SU-DHL-6 (cell line): ENCODE measurements around the gene XRCC2.

ENCODE experiments used
- H2AFZ ChIP-seq: fragments of 200-600 bp; sonication (generic); 2 replicates; pipeline ENCODE4 v1.6.1; 2014; ENCODE audit warnings: low read depth, mild to moderate bottlenecking, moderate library complexity, mixed read lengths, antibody characterized with exemption, low read length; ENCODE audit not compliant: severe bottlenecking
- H3F3A ChIP-seq: fragments of 200-600 bp; shearing (Covaris generic); 2 replicates; pipeline ENCODE4 v1.6.0; 2016; ENCODE audit warnings: antibody characterized with exemption, mild to moderate bottlenecking; ENCODE audit not compliant: insufficient read depth
- H3K27ac ChIP-seq: fragments of 200-600 bp; sonication (generic); 2 replicates; pipeline ENCODE4 v1.5.1; 2016; ENCODE audit warnings: low read depth, mild to moderate bottlenecking, low read length, moderate library complexity, mixed read lengths
- H3K27me3 ChIP-seq: fragments of 200-600 bp; sonication (generic), shearing (Covaris generic); 2 replicates; pipeline ENCODE4 v1.6.0; 2014; ENCODE audit warnings: mild to moderate bottlenecking, low read length
- H3K36me3 ChIP-seq: fragments of 200-600 bp; sonication (generic); 2 replicates; pipeline ENCODE4 v1.6.1; 2014; ENCODE audit warnings: mild to moderate bottlenecking, low read length, mixed read lengths
- H3K4me2 ChIP-seq: fragments of 300-600, 200-600 bp; shearing (Covaris generic), sonication (generic); 2 replicates; pipeline ENCODE4 v1.6.0; 2014; ENCODE audit warnings: low read length, low read depth, mild to moderate bottlenecking; ENCODE audit not compliant: poor library complexity, severe bottlenecking
- H3K4me3 ChIP-seq: fragments of 200-600 bp; sonication (generic); 2 replicates; pipeline ENCODE4 v1.5.1; 2014; ENCODE audit warnings: antibody characterized with exemption, low read length, mild to moderate bottlenecking, mixed read lengths; ENCODE audit not compliant: insufficient read depth, poor library complexity, severe bottlenecking
- H3K79me2 ChIP-seq: fragments of 200-600 bp; sonication (generic); 2 replicates; pipeline ENCODE4 v1.6.1; 2014; ENCODE audit warnings: mild to moderate bottlenecking, low read length, moderate library complexity; ENCODE audit not compliant: insufficient read depth
- H3K9ac ChIP-seq: fragments of 200-600 bp; sonication (generic); 2 replicates; pipeline ENCODE4 v1.7.0; 2014; ENCODE audit warnings: mild to moderate bottlenecking, low read length
- H3K9me2 ChIP-seq: fragments of 200-600 bp; sonication (generic); replicated peaks from 2 replicates; pipeline ENCODE4 v1.6.1; 2014; ENCODE audit warnings: low read length; ENCODE audit not compliant: insufficient read depth
- H3K9me3 ChIP-seq: fragments of 200-600 bp; sonication (generic); 2 replicates; pipeline ENCODE4 v1.6.1; 2014; ENCODE audit warnings: low read length, mixed read lengths; ENCODE audit not compliant: insufficient read depth
- H4K20me1 ChIP-seq: fragments of 200-600 bp; sonication (generic); 2 replicates; pipeline ENCODE4 v1.6.1; 2014; ENCODE audit warnings: low read depth, mild to moderate bottlenecking, antibody characterized with exemption, low read length, moderate library complexity, mixed read lengths
- CTCF ChIP-seq: fragments of 200-600 bp; sonication (generic); IDR thresholded peaks from one replicate; pipeline ENCODE4 v1.5.1; 2017; ENCODE audit warnings: antibody characterized with exemption, mild to moderate bottlenecking, low read length, moderate library complexity; ENCODE audit not compliant: insufficient read depth, poor library complexity, severe bottlenecking
- EZH2phosphoT487 ChIP-seq: fragments of 200-600 bp; sonication (generic), shearing (Covaris generic); conservative IDR thresholded peaks from 2 replicates; pipeline ENCODE4 v1.6.1; 2018; ENCODE audit warnings: mild to moderate bottlenecking, antibody characterized with exemption, low read length, moderate library complexity, mixed read lengths

XRCC2 gene

DNA sequence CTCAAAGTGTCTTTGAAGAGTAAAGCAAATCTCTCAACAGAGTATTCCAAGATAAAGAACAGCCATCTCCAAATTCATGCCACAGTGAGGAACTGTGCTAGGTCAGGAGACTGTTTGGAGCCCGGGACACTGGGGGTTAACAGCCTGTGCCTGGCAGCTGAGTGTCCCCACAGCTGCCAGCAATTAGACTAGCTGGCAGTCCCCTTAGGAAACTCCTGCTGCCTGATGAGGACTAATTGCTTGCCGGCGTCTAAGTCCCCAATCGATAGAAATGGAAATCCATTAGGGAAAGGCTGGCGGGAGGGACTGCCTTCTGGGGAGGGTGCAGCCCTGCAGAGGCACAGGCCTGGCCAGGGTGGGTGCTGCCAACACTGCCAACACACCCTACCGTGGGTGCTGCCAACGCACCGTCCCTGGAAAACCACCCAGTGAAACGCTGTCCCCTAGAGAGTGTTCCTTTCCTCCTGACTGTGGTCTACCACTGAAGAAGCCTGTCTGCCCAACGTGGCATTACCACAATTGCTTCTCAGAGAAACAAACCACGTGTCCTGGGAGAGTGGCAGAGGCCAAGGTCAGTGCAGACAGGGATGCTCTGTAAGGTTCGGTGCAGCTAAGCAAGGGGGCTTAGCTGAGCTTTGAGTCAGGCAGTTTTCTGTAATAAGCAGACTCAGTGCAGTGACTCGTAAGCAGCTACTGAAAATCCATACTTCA, 60.8 kb downstream of the XRCC2 start:
- H3K9me2 ChIP-seq, result no peaks in the 10 kb centered on the region
- no peak overlapping the region for H3K4me2 ChIP-seq
- no peaks in the 10 kb centered on the region for H4K20me1 ChIP-seq
- no peak overlapping the region for H3K27ac ChIP-seq
- no peaks in the 10 kb centered on the region for H3K36me3 ChIP-seq
- no peaks in the 10 kb centered on the region for H3K27me3 ChIP-seq
- no peak overlapping the region for H3K4me3 ChIP-seq
- no peaks in the 10 kb centered on the region for H3F3A ChIP-seq
- no peaks in the 10 kb centered on the region for H3K79me2 ChIP-seq
- no peak overlapping the region for H3K9ac ChIP-seq
- no peaks in the 10 kb centered on the region for H3K9me3 ChIP-seq
- H2AFZ ChIP-seq, result no peak overlapping the region
- TF ChIP-seq CTCF, result no peak
- TF ChIP-seq EZH2phosphoT487, result no peak

GRCh38 chr7:152608656-152609055, 67.3 kb downstream of the XRCC2 start:
- Histone ChIP-seq H4K20me1 (no peaks in the 10 kb centered on the region), H3K4me2 (no peak overlapping the region), H3K79me2 (no peaks in the 10 kb centered on the region), H3K9me2 (no peaks in the 10 kb centered on the region), H3F3A (no peaks in the 10 kb centered on the region), H3K9me3 (no peaks in the 10 kb centered on the region), H3K9ac (no peak overlapping the region), H3K36me3 (no peaks in the 10 kb centered on the region), H2AFZ (no peak overlapping the region), H3K27me3 (no peaks in the 10 kb centered on the region), H3K4me3 (no peak overlapping the region), H3K27ac (no peak overlapping the region)
- TF ChIP-seq EZH2phosphoT487 (no peak), CTCF (no peak)

GRCh38 chr7:152608208-152608607, 67.7 kb downstream of the XRCC2 start:
- H3K9ac ChIP-seq, result no peak overlapping the region
- H3K9me2 ChIP-seq, result no peaks in the 10 kb centered on the region
- H3K4me2 ChIP-seq, result no peak overlapping the region
- H3K9me3 ChIP-seq, result no peaks in the 10 kb centered on the region
- H3K27ac ChIP-seq, result no peak overlapping the region
- no peaks in the 10 kb centered on the region for H4K20me1 ChIP-seq
- no peaks in the 10 kb centered on the region for H3F3A ChIP-seq
- H3K36me3 ChIP-seq, result no peaks in the 10 kb centered on the region
- no peaks in the 10 kb centered on the region for H3K79me2 ChIP-seq
- H2AFZ ChIP-seq, result no peak overlapping the region
- H3K4me3 ChIP-seq, result no peak overlapping the region
- no peak for TF ChIP-seq EZH2phosphoT487
- TF ChIP-seq CTCF, result no peak
- no peaks in the 10 kb centered on the region for H3K27me3 ChIP-seq
